GM18505 (cell line): Measurements from ENCODE around the gene SLFN12L.
A peak's percentile ranks its signal among the peaks of the same experiment; 100 is the strongest.
"Not testable (repeated sequence)": the region's sequence is repeated elsewhere in the genome, so short reads cannot be mapped to it uniquely, and the experiment has no call there.

Experiments
- ATAC-seq: cut with Tn5 transposase; IDR thresholded peaks from one replicate; pipeline ENCODE4 v1.9.1; 2021; ENCODE audit not compliant: unreplicated experiment
- POLR2A ChIP-seq: IDR thresholded peaks from 4 replicates; pipeline ENCODE4 v1.6.1; 2011; ENCODE audit warnings: borderline replicate concordance; ENCODE audit not compliant: insufficient read depth, insufficient read length; ENCODE audit errors: extremely low read depth

SLFN12L gene

GRCh38 chr17:35496451-35497290 is 40.8 kb downstream of the SLFN12L start:
- ATAC-seq = no peak
- no peak for TF ChIP-seq POLR2A

DNA sequence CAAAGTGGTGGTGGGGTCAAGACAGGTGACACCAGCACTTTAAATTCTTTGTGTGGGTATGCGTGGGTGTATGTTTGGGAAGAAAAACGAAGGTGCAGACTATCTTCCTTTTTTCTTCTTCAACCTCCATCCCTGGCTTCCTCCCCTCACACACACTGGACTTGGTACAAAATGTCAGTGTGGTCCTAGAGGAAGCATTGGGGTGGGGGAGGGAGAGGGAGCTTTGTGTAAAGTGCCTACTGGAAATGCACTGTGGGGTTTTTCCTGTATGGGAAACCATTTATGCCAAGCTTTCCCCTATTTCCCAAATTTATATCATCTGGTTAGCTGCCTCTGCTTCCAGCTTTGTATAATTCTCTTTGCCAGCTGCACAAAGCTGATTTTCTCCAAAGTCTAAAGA is 44.4 kb downstream of the SLFN12L start:
- no peak for ATAC-seq
- TF ChIP-seq POLR2A = no peak

- no peak for ATAC-seq
Observed at GRCh38 chr17:35491417-35491816, 46.1 kb downstream of the SLFN12L start.

GRCh38 chr17:35489944-35490343 is 47.5 kb downstream of the SLFN12L start:
- no peak for TF ChIP-seq POLR2A
- ATAC-seq = no peak

More at GRCh38 chr17:35491417-35491816, 46.1 kb downstream of the SLFN12L start:
- no peak for TF ChIP-seq POLR2A

GRCh38 chr17:35488991-35489390 is 48.5 kb downstream of the SLFN12L start:
- ATAC-seq = no peak
- TF ChIP-seq POLR2A = no peak

GRCh38 chr17:35486920-35487732 is 50.4 kb downstream of the SLFN12L start:
- TF ChIP-seq POLR2A = no peak
- no peak for ATAC-seq

GRCh38 chr17:35479271-35479670 is 58.2 kb downstream of the SLFN12L start:
- TF ChIP-seq POLR2A = no peak
- ATAC-seq = no peak

GRCh38 chr17:35477248-35477647 is 60.2 kb downstream of the SLFN12L start:
- no peak for ATAC-seq
- TF ChIP-seq POLR2A = no peak

DNA sequence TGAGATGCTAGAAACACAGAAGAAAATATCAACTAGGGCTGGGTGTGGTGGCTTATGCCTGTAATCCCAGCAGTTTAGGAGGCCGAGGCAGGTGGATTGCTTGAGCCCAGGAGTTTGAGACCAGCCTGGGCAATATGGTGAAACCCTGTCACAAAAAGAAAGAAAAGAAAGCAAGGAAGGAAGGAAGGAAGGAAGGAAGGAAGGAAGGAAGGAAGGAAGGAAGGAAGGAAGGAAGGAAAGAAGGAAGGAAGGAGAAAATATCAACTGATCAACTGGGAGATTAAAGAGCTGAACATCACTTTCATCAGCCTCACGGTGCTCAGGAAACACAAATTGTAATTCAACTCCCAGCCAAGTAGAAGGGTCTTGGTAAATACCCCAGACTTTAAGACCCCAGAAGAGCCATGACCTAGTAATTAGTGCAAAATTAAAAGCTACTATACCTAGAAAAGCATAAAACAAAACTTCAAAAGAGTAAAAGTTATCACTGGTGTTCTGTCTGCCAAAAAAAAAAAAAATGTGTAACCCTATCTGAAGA is 61.1 kb downstream of the SLFN12L start:
- TF ChIP-seq POLR2A = no peak
- ATAC-seq = no peak

DNA sequence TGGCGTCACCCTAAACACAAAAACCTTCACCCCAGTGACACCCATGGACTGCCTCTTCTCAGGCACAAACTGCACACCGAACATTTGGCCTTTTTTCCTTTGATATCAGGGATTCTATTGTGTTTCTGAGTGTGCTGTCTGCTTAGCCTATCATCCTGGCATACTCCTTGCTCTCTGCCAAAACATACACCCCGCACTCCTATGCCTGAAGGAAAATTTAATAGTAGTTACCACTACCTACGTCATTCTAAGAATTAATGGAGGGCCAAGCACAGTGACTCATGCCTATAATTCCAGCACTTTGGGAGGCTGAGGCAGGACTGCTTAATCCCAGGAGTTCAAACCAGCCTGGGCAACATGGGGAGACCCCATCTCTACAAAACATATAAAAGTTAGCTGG is 69.0 kb downstream of the SLFN12L start:
- no peak for ATAC-seq
- TF ChIP-seq POLR2A = no peak

DNA sequence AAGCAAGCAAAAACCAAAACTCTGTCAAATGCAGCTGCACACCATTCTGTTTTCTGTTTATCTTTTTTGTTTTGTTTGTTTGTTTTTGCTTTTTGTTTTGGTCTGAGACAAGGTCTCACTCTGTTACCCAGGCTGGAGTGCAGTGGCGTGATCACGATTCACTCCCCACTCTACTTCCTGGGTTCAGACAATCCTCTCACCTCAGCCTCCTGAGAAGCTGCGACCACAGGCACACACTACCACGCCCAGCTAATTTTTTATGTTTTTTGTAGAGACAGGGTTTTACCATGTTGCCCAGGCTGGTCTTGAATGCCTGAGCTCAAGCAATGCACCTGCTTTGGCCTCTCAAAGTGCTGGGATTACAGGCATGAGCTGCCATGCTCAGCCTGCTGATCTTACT is 69.7 kb downstream of the SLFN12L start:
- no peak for TF ChIP-seq POLR2A
- ATAC-seq = no peak

GRCh38 chr17:35460354-35460851 is 77.1 kb downstream of the SLFN12L start:
- peak; percentile 49 for TF ChIP-seq POLR2A
- peak; percentile 80 for ATAC-seq

DNA sequence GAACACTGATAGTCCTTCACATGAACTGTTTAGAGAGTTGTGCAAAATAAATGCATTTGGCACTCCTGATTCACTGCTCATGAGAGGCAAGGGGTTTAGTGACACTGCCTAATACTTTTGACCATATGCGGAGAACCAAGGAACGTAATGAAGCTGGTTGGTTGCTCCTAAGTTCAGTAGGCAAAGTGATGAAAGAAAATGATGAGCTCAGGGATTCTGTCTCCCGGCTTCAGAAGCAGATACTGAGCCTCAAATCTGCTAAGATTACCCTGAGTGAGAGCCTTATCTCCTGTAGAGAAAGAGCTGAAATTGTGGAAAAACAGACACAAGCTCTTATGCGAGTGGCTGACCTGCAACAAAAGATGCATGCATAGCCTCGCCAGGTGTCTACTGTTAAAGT is 83.4 kb downstream of the SLFN12L start:
- not testable (repeated sequence) for ATAC-seq
